ENCODE results near the gene ST6GALNAC2.
"Not testable (repeated sequence)": the region's sequence is repeated elsewhere in the genome, so short reads cannot be mapped to it uniquely, and the experiment has no call there.

- not testable (repeated sequence) for TF ChIP-seq CREB1 (CRISPR knock-in tag; IDR thresholded peaks at IDR 0.05; ENCODE audit: low read depth); CTCF (conservative IDR thresholded peaks at IDR 0.05; ENCODE audit: low read depth in 2 of 2); EZH2 (IDR thresholded peaks at IDR 0.05; ENCODE audit: low read depth, unreplicated experiment); REST (IDR thresholded peaks at IDR 0.05; ENCODE audit: unreplicated experiment); EZH2phosphoT487 (IDR thresholded peaks at IDR 0.05; ENCODE audit: unreplicated experiment); POLR2AphosphoS5 (IDR thresholded peaks at IDR 0.05; ENCODE audit: low read depth); JUNB (IDR thresholded peaks at IDR 0.05; ENCODE audit: unreplicated experiment); ZNF114 (CRISPR knock-in tag; IDR thresholded peaks at IDR 0.05); ETS1 (IDR thresholded peaks at IDR 0.05); NANOG (IDR thresholded peaks at IDR 0.05; ENCODE audit: borderline replicate concordance); ZNF331 (CRISPR knock-in tag; IDR thresholded peaks at IDR 0.05; ENCODE audit: low read depth); STAT1 (IDR thresholded peaks at IDR 0.05; ENCODE audit: unreplicated experiment)
Measured at GRCh38 chr17:76521683-76522082, 64.0 kb downstream of the ST6GALNAC2 start.

All from GM23338 (cell line).